HepG2 (cell line): ENCODE data around the gene MGAT4D. TPM values are rescaled to one million over a fixed set of nuclear protein-coding genes. Genes with fewer than 3 reads are reported as not detected.

Experiments
- ATAC-seq: fragments of 200-7000 bp; cut with Tn5 transposase; 3 replicates; pipeline ENCODE4 v1.9.1; 2020; ENCODE audit warnings: mild to moderate bottlenecking, moderate library complexity
- BruUV-seq: library from RNA; stranded (reverse); fragments of 400-500 nt; replicated peaks from 2 replicates; lab custom pipeline; 2021; lab: Mats Ljungman, UMichigan
- CTCF ChIA-PET: fragments of 300-600 bp; formaldehyde crosslinking; extraction: SDS; loops from one replicate; lab custom pipeline; 2021; ENCODE audit warnings: low total read pairs, inconsistent platforms, low intra/inter-chr PET ratio; lab: Yijun Ruan, JAX
- POLR2A ChIA-PET: fragments of 350-600 bp; sonication (Branson Sonifier 250); formaldehyde crosslinking; loops from one replicate; lab custom pipeline; 2020; ENCODE audit warnings: antibody characterized with exemption, inconsistent platforms; lab: Yijun Ruan, JAX
- DNase-seq: peaks from one replicate; pipeline ENCODE4 v3.0.0-alpha.2; 2015; ENCODE audit warnings: low spot score
- FAIRE-seq: peaks from 3 replicates; lab custom pipeline; 2011; peaks lifted over from hg19 to GRCh38; lab: Jason Lieb, UNC
- H2AFZ ChIP-seq: one replicate; pipeline ENCODE4 v1.6.1; 2011; ENCODE audit warnings: low read length, inconsistent platforms
- H3K27ac ChIP-seq: fragments of 300-600 bp; 3 replicates; pipeline ENCODE4 v1.8.0; 2011; ENCODE audit warnings: mixed run types, mild to moderate bottlenecking, mixed read lengths, low read length, inconsistent platforms; ENCODE audit not compliant: insufficient read depth; ENCODE audit errors: extremely low read length
- H3K27me3 ChIP-seq, 2 experiments: fragments of 200-600 bp in 1 of 2; 2 replicates in 1 of 2; 3 replicates in 1 of 2; pipeline versions ENCODE4 v1.6.0 to v1.8.0; 2011; ENCODE audit warnings: low read length in 2 of 2, mild to moderate bottlenecking in 2 of 2, moderate library complexity in 2 of 2, inconsistent platforms in 1 of 2; ENCODE audit not compliant: insufficient read depth in 2 of 2, control insufficient read depth in 1 of 2
- H3K36me3 ChIP-seq, 2 experiments: fragments of 200-600 bp in 1 of 2; replicated peaks in 1 of 2; 2 replicates in 1 of 2; 3 replicates in 1 of 2; pipeline versions ENCODE4 v1.5.1 to v1.8.0; 2011; ENCODE audit warnings: low read length in 2 of 2, inconsistent platforms in 1 of 2; ENCODE audit not compliant: insufficient read depth in 2 of 2, control insufficient read depth in 1 of 2
- H3K4me1 ChIP-seq: 2 replicates; pipeline ENCODE4 v1.5.1; 2012; ENCODE audit warnings: low read length, inconsistent platforms; ENCODE audit not compliant: insufficient read depth
- H3K4me2 ChIP-seq: 2 replicates; pipeline ENCODE4 v1.6.0; 2011; ENCODE audit warnings: low read depth, low read length, inconsistent platforms
- H3K4me3 ChIP-seq, 3 experiments: fragments of 200-600 bp in 1 of 3; sonication (generic), shearing (Covaris generic) in 1 of 3; replicated peaks in 1 of 3; 2 replicates each; pipeline ENCODE4 v1.5.1; 2011 to 2016; ENCODE audit warnings: low read length in 3 of 3, inconsistent platforms in 2 of 3, low read depth in 2 of 3, mild to moderate bottlenecking in 2 of 3, control low read depth in 1 of 3, mixed read lengths in 1 of 3; ENCODE audit not compliant: insufficient read depth in 1 of 3
- H3K79me2 ChIP-seq: one replicate; pipeline ENCODE4 v1.6.1; 2011; ENCODE audit warnings: low read length, inconsistent platforms; ENCODE audit not compliant: insufficient read depth
- H3K9ac ChIP-seq: 2 replicates; pipeline ENCODE4 v1.6.0; 2011; ENCODE audit warnings: mild to moderate bottlenecking, low read depth, low read length, inconsistent platforms; ENCODE audit not compliant: insufficient read depth
- H3K9me3 ChIP-seq: 2 replicates; pipeline ENCODE4 v1.5.1; 2012; ENCODE audit warnings: mild to moderate bottlenecking, low read length
- H4K20me1 ChIP-seq: 2 replicates; pipeline ENCODE4 v1.6.0; 2011; ENCODE audit warnings: inconsistent platforms, mild to moderate bottlenecking, low read length, moderate library complexity; ENCODE audit not compliant: insufficient read depth
- ATF7-NPFF ChIP-seq: sonication (generic); formaldehyde crosslinking; IDR thresholded peaks from 2 replicates; pipeline ENCODE4 v1.8.1; 2023; ENCODE audit warnings: mild to moderate bottlenecking, low read depth, missing genetic modification reagents, moderate library complexity
- ELF3 ChIP-seq: IDR thresholded peaks from 2 replicates; pipeline ENCODE4 v1.6.1; 2016; ENCODE audit warnings: missing genetic modification reagents, missing compliant biosample characterization
- MZF1 ChIP-seq: sonication (generic); formaldehyde crosslinking; IDR thresholded peaks from 2 replicates; pipeline ENCODE4 v1.8.1; 2023; ENCODE audit warnings: mild to moderate bottlenecking, missing genetic modification reagents, borderline replicate concordance
- PHF21A ChIP-seq: sonication (generic); formaldehyde crosslinking; IDR thresholded peaks from 2 replicates; pipeline ENCODE4 v1.5.0; 2020; ENCODE audit warnings: mild to moderate bottlenecking, missing genetic modification reagents
- PHF5A ChIP-seq: IDR thresholded peaks from one replicate; pipeline ENCODE4 v1.6.1; 2018; ENCODE audit warnings: low read depth, missing genetic modification reagents; ENCODE audit not compliant: unreplicated experiment
- REXO4 ChIP-seq: sonication (generic); formaldehyde crosslinking; IDR thresholded peaks from 2 replicates; pipeline ENCODE4 v1.8.0; 2022; ENCODE audit warnings: missing genetic modification reagents, mild to moderate bottlenecking, borderline replicate concordance
- YEATS2 ChIP-seq: sonication (generic); formaldehyde crosslinking; IDR thresholded peaks from 2 replicates; pipeline ENCODE4 v1.4.0; 2020; ENCODE audit warnings: missing genetic modification reagents, borderline replicate concordance
- ZBTB34 ChIP-seq: sonication (generic); formaldehyde crosslinking; IDR thresholded peaks from 2 replicates; pipeline ENCODE4 v1.8.0; 2022; ENCODE audit warnings: mild to moderate bottlenecking, missing genetic modification reagents
- ZNF280D ChIP-seq: sonication (generic); formaldehyde crosslinking; IDR thresholded peaks from 2 replicates; pipeline ENCODE4 v1.5.1; 2020; ENCODE audit warnings: mild to moderate bottlenecking, missing genetic modification reagents
- ZNF652 ChIP-seq: IDR thresholded peaks from 2 replicates; pipeline ENCODE4 v1.6.1; 2016; ENCODE audit warnings: low read depth, borderline replicate concordance
- ZNF703 ChIP-seq: sonication (generic); formaldehyde crosslinking; IDR thresholded peaks from 2 replicates; pipeline ENCODE4 v1.5.1; 2020; ENCODE audit warnings: missing genetic modification reagents, mild to moderate bottlenecking, moderate library complexity, borderline replicate concordance
- WGBS: methylation state at CpG from one replicate; pipeline ENCODE4 v1.1.6; 2017; ENCODE audit warnings: low lambda C conversion rate; 5-methylcytosine and 5-hydroxymethylcytosine counted together
- in situ Hi-C: cut with HindIII; loops from 2 replicates; pipeline ENCODE4 v1.10.0; 2017; ENCODE audit warnings: low pct_unique_long_range_greater_than_20kb; ENCODE audit not compliant: extremely low pct_ligation_motif_present
- intact Hi-C: fragments of 100-400 bp; cut with micrococcal nuclease; formaldehyde crosslinking; loops from one replicate; pipeline ENCODE4 v1.10.0; 2022; ENCODE audit not compliant: unreplicated experiment
- polyA plus RNA-seq, 8 experiments: library from polyadenylated mRNA; depleted of rRNA in 3 of 8; stranded (reverse) in 7 of 8; unstranded in 1 of 8; fragments of >200 nt; fragmentation: Illumina TruSeq in 4 of 8; extraction: Trizol in 4 of 8; gene quantifications; 2 replicates each; pipeline versions ENCODE4 v1.2.1 to v1.2.3, GENCODE V29; 2011 to 2016; ENCODE audit warnings: low read depth in 4 of 8, missing spikeins in 1 of 8, mixed read lengths in 1 of 8; ENCODE audit not compliant: insufficient read depth in 1 of 8
- total RNA-seq, 5 experiments: library from RNA; depleted of rRNA; stranded (reverse); fragments of >200 nt; fragmentation: Illumina TruSeq; extraction: Trizol; gene quantifications; 2 replicates each; pipeline ENCODE4 v1.2.3, GENCODE V29; 2016; ENCODE audit warnings: low read depth in 1 of 5

Gene MGAT4D
- total and polyA plus RNA-seq, 2 of the 13 experiments (the other 11 are each of a cell fraction or from before 2014, with no cell fraction given), result not detected

DNA sequence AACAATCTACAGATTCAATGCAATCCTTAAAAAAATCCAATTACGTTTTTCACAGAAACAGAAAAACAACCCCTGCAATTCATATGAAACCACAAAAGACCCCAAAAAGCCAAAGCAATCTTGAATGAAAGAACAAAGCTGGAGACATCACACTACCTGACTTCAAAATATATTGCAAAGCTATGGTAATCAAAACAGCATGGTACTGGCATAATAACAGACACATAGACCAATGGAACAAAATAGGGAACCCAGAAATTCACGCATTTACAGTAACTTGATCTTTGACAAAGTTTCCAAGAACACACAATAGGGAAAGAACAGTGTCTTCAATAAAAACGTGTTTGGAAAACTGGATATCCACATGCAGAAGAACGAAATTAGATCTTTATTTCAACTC, 14.6 kb downstream of the MGAT4D start:
- ATAC-seq (no peak), FAIRE-seq (no peak), DNase-seq (no peak)
- WGBS, result 11% methylated on average over 4 of the region's 4 CpGs
- BruUV-seq, result no TSS peak
- 0 out of 2 replicates have a peak, but pooled peaks cover 6% of the 10 kb centered on the region for H3K9me3 ChIP-seq
- intact Hi-C loops (no loop called here), in situ Hi-C loops (no loop called here)
- H3K4me3 ChIP-seq, result no peak overlapping the region
- ChIA-PET POLR2A (no interaction called here), CTCF (no interaction called here)
- no peaks in the 10 kb centered on the region for H3K4me1 ChIP-seq
- H2AFZ ChIP-seq, result no peak overlapping the region
- TF ChIP-seq REXO4 (CRISPR knock-in tag) (no peak), MZF1 (CRISPR knock-in tag) (no peak), PHF5A (CRISPR knock-in tag) (no peak), ZNF652 (CRISPR knock-in tag) (no peak), ZNF703 (CRISPR knock-in tag) (no peak), PHF21A (CRISPR knock-in tag) (no peak), ZNF280D (CRISPR knock-in tag) (no peak), ZBTB34 (CRISPR knock-in tag) (no peak), ELF3 (CRISPR knock-in tag) (no peak), YEATS2 (CRISPR knock-in tag) (no peak), ATF7-NPFF (CRISPR knock-in tag) (no peak)
- no peaks in the 10 kb centered on the region for H4K20me1 ChIP-seq
- no peak overlapping the region for H3K9ac ChIP-seq
- no peaks in the 10 kb centered on the region for H3K36me3 ChIP-seq
- no peak overlapping the region for H3K4me2 ChIP-seq
- no peaks in the 10 kb centered on the region for H3K27me3 ChIP-seq
- H3K27ac ChIP-seq, result no peak overlapping the region
- no peaks in the 10 kb centered on the region for H3K79me2 ChIP-seq
